Choroid plexus epithelial cell (primary cell): ENCODE data around the gene PGC.

ENCODE experiments used
- DNase-seq: peaks from one replicate; pipeline ENCODE4 v3.0.0-alpha.2; 2010; ENCODE audit warnings: low read depth
- H3K4me3 ChIP-seq: 2 replicates; pipeline ENCODE4 v1.5.1; 2011; ENCODE audit warnings: low read depth, mild to moderate bottlenecking, control low read depth, low read length, moderate library complexity
- CTCF ChIP-seq: conservative IDR thresholded peaks from 2 replicates; pipeline ENCODE4 v1.5.1; 2011; ENCODE audit warnings: low read depth, mild to moderate bottlenecking, control low read depth, inconsistent platforms, low read length, moderate library complexity

Gene PGC

DNA sequence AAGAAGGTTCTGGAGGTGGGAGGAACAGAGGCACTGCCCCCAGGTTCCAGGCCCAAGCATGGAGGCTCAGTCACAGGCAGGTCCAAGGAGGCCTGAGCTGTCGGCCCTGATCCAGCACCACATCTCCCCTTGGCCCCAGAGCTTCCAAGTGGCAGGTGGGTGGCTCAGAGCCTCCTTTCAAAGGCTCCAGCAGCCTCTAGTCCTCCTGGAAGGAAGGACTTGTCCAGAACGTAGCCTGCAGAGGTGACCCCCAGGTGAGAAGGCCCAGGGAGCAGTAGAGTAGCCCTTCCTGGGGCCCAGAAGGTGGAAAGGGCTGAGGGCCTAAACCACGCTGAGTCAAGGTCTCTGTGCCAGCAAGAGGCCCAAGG lies 19.5 kb downstream of the PGC start:
- no peak overlapping the region for H3K4me3 ChIP-seq
- DNase-seq: no peak
- no peak for TF ChIP-seq CTCF

GRCh38 chr6:41726876-41727275 lies 20.3 kb downstream of the PGC start:
- DNase-seq: no peak
- TF ChIP-seq CTCF: no peak
- H3K4me3 ChIP-seq: no peak overlapping the region

DNA sequence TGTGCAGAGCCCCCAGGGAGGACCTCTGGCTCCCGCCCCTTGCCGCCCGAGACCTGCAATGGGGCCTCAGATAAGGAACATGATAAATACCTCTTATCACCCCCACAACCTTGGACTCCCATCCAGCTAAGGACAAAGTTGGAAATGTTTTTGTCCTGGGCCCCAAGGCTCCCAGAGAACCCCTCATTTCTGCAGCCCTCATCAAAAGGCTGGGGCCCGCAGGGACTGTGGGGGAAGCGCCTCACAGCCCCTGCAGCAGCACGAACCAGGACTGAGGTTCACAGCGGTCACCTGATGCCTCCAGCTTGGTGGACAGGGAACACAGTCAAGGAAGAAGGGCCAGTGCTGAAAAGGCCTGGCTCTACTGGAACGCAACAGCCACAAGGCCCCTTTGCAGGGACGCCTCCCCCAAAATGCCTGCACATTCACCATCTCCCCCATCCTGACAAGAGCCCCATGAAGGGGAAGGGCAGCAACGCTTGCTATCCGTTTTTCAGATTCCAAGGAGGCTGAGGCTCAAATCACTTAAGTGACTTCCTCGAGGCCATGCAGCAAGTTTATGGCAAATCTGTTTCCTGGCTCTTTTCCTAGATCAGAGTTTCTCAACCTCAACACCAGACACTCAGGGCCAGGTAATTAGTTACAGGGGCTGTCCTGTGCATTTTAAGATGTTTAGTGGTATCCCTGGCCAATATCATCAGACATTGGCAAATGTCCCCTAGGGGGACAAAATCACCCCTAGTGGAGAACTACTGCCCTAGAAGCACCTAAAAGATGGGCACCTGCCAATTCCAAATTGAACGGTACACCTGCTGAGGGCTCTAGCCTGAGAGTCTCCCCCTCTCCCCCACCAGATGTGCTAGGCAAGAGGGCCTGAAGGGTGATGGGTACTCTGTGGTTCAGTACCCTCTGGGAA lies 22.4 kb downstream of the PGC start:
- no peak for TF ChIP-seq CTCF
- H3K4me3 ChIP-seq: no peak overlapping the region
- DNase-seq: no peak

- H3K4me3 ChIP-seq: no peak overlapping the region
- no peak for DNase-seq
These were observed 23.0 kb downstream of the PGC start for GRCh38 chr6:41724228-41724580.

GRCh38 chr6:41723530-41724227 lies 23.5 kb downstream of the PGC start:
- H3K4me3 ChIP-seq: no peak overlapping the region
- no peak for TF ChIP-seq CTCF
- peak; percentile 95 for DNase-seq

More at GRCh38 chr6:41724228-41724580, 23.0 kb downstream of the PGC start:
- TF ChIP-seq CTCF: no peak

DNA sequence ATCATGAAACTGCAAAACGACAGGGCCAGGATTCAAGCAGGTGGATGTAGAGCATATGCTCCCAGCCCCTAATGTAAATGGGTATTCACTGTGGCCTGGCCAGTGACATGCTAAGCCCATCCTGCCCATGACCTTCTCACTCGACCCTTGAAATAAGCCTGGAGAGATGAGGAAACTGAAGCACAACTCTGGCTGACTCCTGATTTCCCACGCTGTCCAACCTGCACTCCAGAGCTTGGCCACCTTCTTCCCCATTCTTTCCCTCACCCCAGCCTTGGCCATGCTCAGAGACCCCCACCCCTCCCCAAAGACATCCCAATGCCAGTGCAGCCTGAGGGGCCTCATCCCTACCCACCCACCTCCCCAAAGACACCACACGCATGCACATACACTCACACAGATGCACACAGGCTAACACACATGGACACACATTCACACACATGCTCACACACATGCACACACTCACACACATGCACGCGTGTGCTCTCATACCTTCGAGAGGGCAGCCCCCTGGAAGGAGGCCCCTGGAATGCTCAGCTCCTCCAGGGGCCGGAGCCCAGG lies 24.1 kb downstream of the PGC start:
- DNase-seq: no peak
- H3K4me3 ChIP-seq: no peak overlapping the region
- TF ChIP-seq CTCF: no peak
